ENCODE data around the gene PCK1.

DNA sequence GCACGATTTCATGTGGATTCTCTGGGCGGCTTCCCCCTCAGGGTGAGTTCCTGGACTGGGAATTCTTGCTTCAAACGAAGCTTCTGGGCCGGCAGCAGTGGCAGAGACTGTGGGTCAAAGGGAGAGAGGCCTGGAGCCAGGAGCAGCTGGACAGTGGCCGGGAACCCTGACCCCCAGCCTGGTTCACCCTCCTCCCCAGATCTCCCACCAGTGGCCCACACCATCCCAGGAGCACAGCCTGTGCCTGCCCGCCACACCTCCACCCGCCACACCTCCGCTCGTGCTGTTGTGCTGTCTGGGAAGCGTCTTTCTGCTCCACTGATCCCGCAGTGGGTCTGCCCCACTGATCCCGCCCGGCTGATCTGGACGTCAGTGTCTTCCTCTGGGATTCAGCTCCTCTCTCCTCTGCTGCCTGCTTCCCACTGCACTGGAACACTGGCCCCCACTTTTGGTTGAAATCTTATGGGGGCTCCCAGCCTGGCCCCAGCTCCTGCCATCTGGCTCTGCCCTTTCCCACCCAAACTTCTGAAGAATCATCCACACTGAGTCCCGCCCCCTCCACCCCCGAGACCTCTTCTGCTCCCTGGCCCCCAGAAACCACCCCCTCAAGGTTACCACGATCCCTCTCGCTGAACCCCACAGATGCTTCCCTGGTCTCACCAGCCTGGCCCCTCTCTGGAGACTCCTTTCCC is 49.5 kb downstream of the PCK1 start:
- no peak for TF ChIP-seq EZH2 (IDR thresholded peaks at IDR 0.05; ENCODE audit: borderline replicate concordance, low read depth, low read length, severe bottlenecking)
- TF ChIP-seq, protein P1, sequence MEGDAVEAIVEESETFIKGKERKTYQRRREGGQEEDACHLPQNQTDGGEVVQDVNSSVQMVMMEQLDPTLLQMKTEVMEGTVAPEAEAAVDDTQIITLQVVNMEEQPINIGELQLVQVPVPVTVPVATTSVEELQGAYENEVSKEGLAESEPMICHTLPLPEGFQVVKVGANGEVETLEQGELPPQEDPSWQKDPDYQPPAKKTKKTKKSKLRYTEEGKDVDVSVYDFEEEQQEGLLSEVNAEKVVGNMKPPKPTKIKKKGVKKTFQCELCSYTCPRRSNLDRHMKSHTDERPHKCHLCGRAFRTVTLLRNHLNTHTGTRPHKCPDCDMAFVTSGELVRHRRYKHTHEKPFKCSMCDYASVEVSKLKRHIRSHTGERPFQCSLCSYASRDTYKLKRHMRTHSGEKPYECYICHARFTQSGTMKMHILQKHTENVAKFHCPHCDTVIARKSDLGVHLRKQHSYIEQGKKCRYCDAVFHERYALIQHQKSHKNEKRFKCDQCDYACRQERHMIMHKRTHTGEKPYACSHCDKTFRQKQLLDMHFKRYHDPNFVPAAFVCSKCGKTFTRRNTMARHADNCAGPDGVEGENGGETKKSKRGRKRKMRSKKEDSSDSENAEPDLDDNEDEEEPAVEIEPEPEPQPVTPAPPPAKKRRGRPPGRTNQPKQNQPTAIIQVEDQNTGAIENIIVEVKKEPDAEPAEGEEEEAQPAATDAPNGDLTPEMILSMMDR (IDR thresholded peaks at IDR 0.05; ENCODE audit: extremely low read depth in 1 of 2, insufficient read depth in 1 of 2, low read depth in 1 of 2, low read length in 2 of 2), result no peak
- TF ChIP-seq, protein P2, sequence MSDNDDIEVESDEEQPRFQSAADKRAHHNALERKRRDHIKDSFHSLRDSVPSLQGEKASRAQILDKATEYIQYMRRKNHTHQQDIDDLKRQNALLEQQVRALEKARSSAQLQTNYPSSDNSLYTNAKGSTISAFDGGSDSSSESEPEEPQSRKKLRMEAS (IDR thresholded peaks at IDR 0.05; ENCODE audit: insufficient read depth, insufficient read length), result no peak
- TF ChIP-seq POLR2A (IDR thresholded peaks at IDR 0.05; ENCODE audit: low read depth, low read length), result no peak
- no peak for TF ChIP-seq POLR2AphosphoS5 (IDR thresholded peaks at IDR 0.05; ENCODE audit: insufficient read depth, low read depth, low read length)
- TF ChIP-seq MYC (IDR thresholded peaks at IDR 0.05; ENCODE audit: low read depth, low read length), result no peak
- no peak for TF ChIP-seq GATA2 (IDR thresholded peaks at IDR 0.05; ENCODE audit: insufficient read depth, insufficient read length, low read depth, low read length)
- TF ChIP-seq FOS (IDR thresholded peaks at IDR 0.05; ENCODE audit: borderline replicate concordance, insufficient read depth, low read length), result no peak

Measured in endothelial cell of umbilical vein (primary cell).